WI38 (cell line): ENCODE data around the gene FOSL2.

ENCODE experiments used
- H3K4me3 ChIP-seq: 2 replicates; pipeline ENCODE4 v1.5.1; 2011; ENCODE audit warnings: low read depth, mild to moderate bottlenecking, control low read depth, low read length
- TF ChIP-seq, protein P1 (sequence below): IDR thresholded peaks from 2 replicates; pipeline ENCODE4 v1.5.1; 2012; ENCODE audit warnings: low read depth, mild to moderate bottlenecking, control low read depth, low read length

FOSL2 gene

GRCh38 chr2:28404086-28404485 is 11.4 kb downstream of the FOSL2 start:
- H3K4me3 ChIP-seq: no peak overlapping the region
- TF ChIP-seq, protein P1, sequence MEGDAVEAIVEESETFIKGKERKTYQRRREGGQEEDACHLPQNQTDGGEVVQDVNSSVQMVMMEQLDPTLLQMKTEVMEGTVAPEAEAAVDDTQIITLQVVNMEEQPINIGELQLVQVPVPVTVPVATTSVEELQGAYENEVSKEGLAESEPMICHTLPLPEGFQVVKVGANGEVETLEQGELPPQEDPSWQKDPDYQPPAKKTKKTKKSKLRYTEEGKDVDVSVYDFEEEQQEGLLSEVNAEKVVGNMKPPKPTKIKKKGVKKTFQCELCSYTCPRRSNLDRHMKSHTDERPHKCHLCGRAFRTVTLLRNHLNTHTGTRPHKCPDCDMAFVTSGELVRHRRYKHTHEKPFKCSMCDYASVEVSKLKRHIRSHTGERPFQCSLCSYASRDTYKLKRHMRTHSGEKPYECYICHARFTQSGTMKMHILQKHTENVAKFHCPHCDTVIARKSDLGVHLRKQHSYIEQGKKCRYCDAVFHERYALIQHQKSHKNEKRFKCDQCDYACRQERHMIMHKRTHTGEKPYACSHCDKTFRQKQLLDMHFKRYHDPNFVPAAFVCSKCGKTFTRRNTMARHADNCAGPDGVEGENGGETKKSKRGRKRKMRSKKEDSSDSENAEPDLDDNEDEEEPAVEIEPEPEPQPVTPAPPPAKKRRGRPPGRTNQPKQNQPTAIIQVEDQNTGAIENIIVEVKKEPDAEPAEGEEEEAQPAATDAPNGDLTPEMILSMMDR: no peak

- TF ChIP-seq, protein P1: no peak
- H3K4me3 ChIP-seq: no peak overlapping the region
Observed at GRCh38 chr2:28405537-28405936, 12.9 kb downstream of the FOSL2 start.

- TF ChIP-seq, protein P1: no peak
- no peak overlapping the region for H3K4me3 ChIP-seq
Observed at GRCh38 chr2:28406276-28407096, 13.8 kb downstream of the FOSL2 start.

DNA sequence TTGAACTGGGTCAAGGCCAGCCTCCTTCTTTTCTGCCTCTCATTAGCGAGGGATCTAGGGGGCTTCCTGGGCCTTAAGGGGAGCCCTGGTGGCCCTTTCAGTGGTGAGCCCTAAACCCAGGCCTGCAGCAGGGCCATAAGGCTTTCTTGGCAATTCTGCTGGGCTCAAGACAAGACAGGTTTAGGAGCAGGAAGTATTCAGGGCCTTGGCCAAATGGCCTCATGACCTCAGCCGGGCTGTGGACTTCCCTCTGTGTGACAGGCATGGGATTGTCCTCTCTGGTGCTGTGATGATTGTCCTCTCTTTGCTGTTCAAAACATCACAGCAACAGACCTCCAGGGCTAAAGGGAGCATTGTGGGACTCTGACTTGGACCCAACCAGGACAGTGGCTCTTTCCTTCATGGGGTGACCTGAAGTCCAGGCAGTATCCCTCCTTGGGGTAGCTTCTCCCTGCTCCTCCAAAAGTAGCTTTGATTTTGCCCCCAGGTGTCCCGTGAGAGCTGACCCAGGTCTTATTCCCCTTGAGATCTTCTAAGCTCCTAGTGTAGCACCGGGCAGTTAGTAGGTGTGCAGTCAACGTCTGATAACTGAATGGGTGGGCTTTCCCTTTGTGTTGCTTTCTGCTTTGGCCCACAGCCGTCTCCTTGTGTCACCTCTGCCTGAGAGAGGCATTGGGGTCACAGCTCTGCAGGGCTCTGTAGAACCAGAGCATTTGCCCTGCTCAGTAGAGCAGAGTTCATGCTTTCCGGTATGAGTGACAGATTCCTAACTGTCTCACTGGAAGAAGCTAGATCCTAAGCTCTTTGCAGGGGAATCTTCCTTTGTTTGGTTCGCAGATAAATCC is 14.7 kb downstream of the FOSL2 start:
- H3K4me3 ChIP-seq: no peak overlapping the region
- TF ChIP-seq, protein P1: no peak

DNA sequence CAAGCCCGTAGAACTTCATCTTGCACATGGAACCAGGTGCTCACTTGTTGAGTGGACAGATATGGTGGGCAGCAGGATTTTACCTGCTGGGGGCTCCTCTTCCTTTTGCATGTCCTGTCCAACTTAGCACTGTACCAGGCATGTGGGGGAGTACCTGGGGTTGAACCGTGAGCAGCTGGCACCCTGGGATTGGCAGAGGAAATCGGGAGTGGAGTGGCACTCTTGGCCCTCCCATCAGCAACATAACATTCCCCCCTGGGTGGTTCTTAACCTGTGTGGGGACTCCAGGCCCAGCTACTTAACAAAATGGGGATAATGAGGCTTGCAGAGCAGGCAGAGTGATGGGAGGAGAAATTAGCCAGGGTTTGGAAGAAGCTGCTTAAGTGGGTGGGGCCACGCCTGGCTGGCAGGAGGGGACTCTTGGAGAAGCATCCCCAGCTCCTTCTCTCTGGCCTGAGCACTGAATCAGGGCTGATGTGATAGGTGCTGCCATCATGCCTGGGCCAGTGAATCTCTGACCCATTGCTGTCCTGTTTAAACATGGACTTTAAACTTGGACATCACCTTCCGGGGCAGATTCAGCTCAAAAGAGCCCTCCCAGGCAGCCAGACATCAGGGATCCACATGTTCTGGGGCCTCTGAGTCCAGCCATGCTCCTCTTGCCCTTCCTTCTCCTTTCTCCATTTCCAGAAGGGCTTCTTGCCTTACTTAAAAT is 15.5 kb downstream of the FOSL2 start:
- TF ChIP-seq, protein P1: no peak
- H3K4me3 ChIP-seq: no peak overlapping the region

DNA sequence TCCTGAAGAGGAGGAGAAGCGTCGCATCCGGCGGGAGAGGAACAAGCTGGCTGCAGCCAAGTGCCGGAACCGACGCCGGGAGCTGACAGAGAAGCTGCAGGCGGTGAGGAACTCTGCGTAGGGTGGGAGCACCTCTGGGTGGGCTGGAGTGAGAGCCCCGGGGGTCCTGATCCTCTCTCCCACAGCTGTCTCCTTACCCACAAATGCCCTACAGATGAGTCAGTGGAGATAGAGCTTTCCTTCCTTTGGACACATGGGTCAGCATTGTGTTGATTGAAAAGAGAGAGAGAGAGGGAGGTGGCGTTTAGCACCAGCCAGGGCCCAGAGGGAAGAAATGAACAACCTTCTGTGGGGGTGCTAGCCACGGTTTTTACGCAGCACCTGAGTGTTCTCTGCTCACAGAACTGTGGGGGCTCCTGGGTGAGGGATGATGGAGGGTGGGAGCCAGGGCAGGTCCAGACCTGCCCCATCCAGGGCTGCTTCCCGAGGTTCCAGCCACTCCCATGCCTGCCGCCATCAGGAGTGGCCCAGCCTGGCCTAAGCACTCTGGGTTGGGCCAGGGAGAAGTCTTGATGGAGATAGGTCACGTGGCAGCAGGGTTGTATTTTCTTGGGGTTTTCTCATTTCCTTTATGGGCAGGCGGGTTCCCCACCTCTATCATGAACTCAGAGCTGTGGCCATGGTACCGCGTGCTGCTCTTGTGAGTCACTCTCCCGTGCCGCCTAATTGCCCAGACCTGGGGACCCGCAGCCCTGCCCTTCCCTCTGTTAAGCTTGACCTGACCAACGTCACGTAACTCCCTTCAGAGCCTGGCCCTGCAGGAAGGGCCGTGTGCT is 16.3 kb downstream of the FOSL2 start:
- TF ChIP-seq, protein P1: no peak

More for the DNA sequence above, 16.3 kb downstream of the FOSL2 start:
- no peak overlapping the region for H3K4me3 ChIP-seq
